K562 (cell line): ENCODE measurements around the gene CNTD1. TPM values are rescaled to one million over a fixed set of nuclear protein-coding genes. Genes with fewer than 3 reads are reported as not detected.

Experiments used
- CBX8 ChIP-seq: fragments of 200-600 bp; sonication (generic); IDR thresholded peaks from 2 replicates; pipeline ENCODE4 v1.6.1; 2012; ENCODE audit warnings: borderline replicate concordance, mixed run types, low read depth, mild to moderate bottlenecking, moderate library complexity, mixed read lengths, low read length, control low read depth, inconsistent platforms; ENCODE audit not compliant: poor library complexity, severe bottlenecking; ENCODE audit errors: extremely low read depth
- EGR1 ChIP-seq: fragments of 450-650 bp; conservative IDR thresholded peaks from 2 replicates; pipeline ENCODE4 v1.6.1; 2017; ENCODE audit warnings: mild to moderate bottlenecking
- ELF4 ChIP-seq: fragments of 450-650 bp; formaldehyde crosslinking; IDR thresholded peaks from 2 replicates; pipeline ENCODE4 v1.4.0; 2022; ENCODE audit warnings: missing genetic modification characterization
- EP400 ChIP-seq: fragments of 450-650 bp; IDR thresholded peaks from 2 replicates; pipeline ENCODE4 v1.6.1; 2017; ENCODE audit warnings: antibody characterized with exemption, mild to moderate bottlenecking, moderate library complexity
- GABPB2 ChIP-seq: fragments of 250-450 bp; sonication (Bioruptor Pico); conservative IDR thresholded peaks from 2 replicates; pipeline ENCODE4 v1.5.1; 2021; ENCODE audit warnings: mild to moderate bottlenecking
- HDAC2 ChIP-seq: fragments of 450-650 bp; IDR thresholded peaks from 2 replicates; pipeline ENCODE4 v1.6.1; 2016; ENCODE audit warnings: mild to moderate bottlenecking
- HDGF ChIP-seq: fragments of 450-650 bp; IDR thresholded peaks from 2 replicates; pipeline ENCODE4 v1.6.1; 2016
- KAT2B ChIP-seq: IDR thresholded peaks from one replicate; pipeline ENCODE4 v1.6.1; 2012; ENCODE audit warnings: low read depth, mild to moderate bottlenecking, control low read depth, inconsistent platforms, low read length, moderate library complexity
- MCM3 ChIP-seq: fragments of 450-650 bp; IDR thresholded peaks from 2 replicates; pipeline ENCODE4 v1.6.1; 2016
- NR2F6 ChIP-seq: fragments of 450-650 bp; formaldehyde crosslinking; IDR thresholded peaks from 2 replicates; pipeline ENCODE4 v1.4.0; 2020; ENCODE audit warnings: mild to moderate bottlenecking
- NUFIP1 ChIP-seq: fragments of 450-650 bp; IDR thresholded peaks from 2 replicates; pipeline ENCODE4 v1.6.1; 2018; ENCODE audit not compliant: partially characterized antibody
- RAD51 ChIP-seq: fragments of 450-650 bp; IDR thresholded peaks from 2 replicates; pipeline ENCODE4 v1.7.1; 2016; ENCODE audit warnings: low read depth, mild to moderate bottlenecking, borderline replicate concordance
- SIN3B ChIP-seq: fragments of 450-650 bp; IDR thresholded peaks from 2 replicates; pipeline ENCODE4 v1.6.1; 2017; ENCODE audit warnings: low read depth, mild to moderate bottlenecking, moderate library complexity
- SMAD4 ChIP-seq: fragments of 250-450 bp; sonication (Bioruptor Pico); conservative IDR thresholded peaks from 2 replicates; pipeline ENCODE4 v1.8.0; 2021; ENCODE audit warnings: inconsistent platforms, mild to moderate bottlenecking, moderate library complexity
- SNIP1 ChIP-seq: fragments of 450-650 bp; IDR thresholded peaks from 2 replicates; pipeline ENCODE4 v1.7.1; 2017; ENCODE audit warnings: low read depth, mild to moderate bottlenecking
- SREBF1 ChIP-seq: fragments of 150-350 bp; IDR thresholded peaks from 2 replicates; pipeline ENCODE4 v1.6.1; 2014; ENCODE audit warnings: antibody characterized with exemption, low read depth, low read length, borderline replicate concordance
- TAL1 ChIP-seq: fragments of 450-650 bp; IDR thresholded peaks from 2 replicates; pipeline ENCODE4 v1.6.1; 2016; ENCODE audit warnings: mild to moderate bottlenecking
- TARDBP ChIP-seq: fragments of 450-650 bp; IDR thresholded peaks from 2 replicates; pipeline ENCODE4 v1.6.1; 2016
- TBL1XR1 ChIP-seq, 2 experiments: IDR thresholded peaks; 2 replicates each; pipeline ENCODE4 v1.6.1; 2012; ENCODE audit warnings: improper control_type of control experiment in 2 of 2, low read length in 2 of 2, mild to moderate bottlenecking in 1 of 2
- TSC22D4 ChIP-seq: fragments of 450-650 bp; IDR thresholded peaks from 2 replicates; pipeline ENCODE4 v1.6.1; 2016; ENCODE audit warnings: missing genetic modification characterization, missing biosample characterization, control low read depth
- ZNF253 ChIP-seq: fragments of 250-450 bp; sonication (Bioruptor Pico); conservative IDR thresholded peaks from 2 replicates; pipeline ENCODE4 v1.6.1; 2021; ENCODE audit warnings: mild to moderate bottlenecking
- polyA plus RNA-seq, 8 experiments: library from polyadenylated mRNA; depleted of rRNA in 4 of 8; stranded (reverse) in 5 of 8; unstranded in 3 of 8; fragments of >200 nt; fragmentation: Nextera tagmentation in 2 of 8; fragmentation: Illumina TruSeq in 1 of 8; extraction: Ambion mirVana in 2 of 8; extraction: Trizol in 1 of 8; gene quantifications; 2 replicates each; pipeline versions ENCODE4 v1.2.1 to v1.2.3, GENCODE V29; 2011 to 2014; ENCODE audit warnings: inconsistent platforms in 1 of 8, missing spikeins in 1 of 8
- total RNA-seq, 7 experiments: library from RNA; depleted of rRNA in 6 of 7; stranded (reverse); fragments of >200 nt in 6 of 7; fragmentation: Illumina TruSeq in 2 of 7; extraction: Trizol in 2 of 7; gene quantifications; 2 replicates each; pipeline versions ENCODE4 v1.2.1 to v1.2.3, GENCODE V29; 2011 to 2021; ENCODE audit warnings: low replicate concordance in 1 of 7
- TF ChIP-seq, protein P1 (sequence below): fragments of 450-650 bp; formaldehyde crosslinking; IDR thresholded peaks from 2 replicates; pipeline ENCODE4 v1.4.0; 2022; ENCODE audit warnings: mild to moderate bottlenecking, moderate library complexity
- TF ChIP-seq, protein P2 (sequence below): fragments of 450-650 bp; formaldehyde crosslinking; IDR thresholded peaks from 2 replicates; pipeline ENCODE4 v1.4.0; 2020; ENCODE audit warnings: mild to moderate bottlenecking, mixed read lengths
- TF ChIP-seq, protein P3 (sequence below), 2 experiments: fragments of 450-650 bp in 1 of 2; sonication (generic) in 1 of 2; formaldehyde crosslinking; conservative IDR thresholded peaks; 2 replicates each; pipeline versions ENCODE4 v1.4.0 to v1.8.1; 2020 to 2022; ENCODE audit warnings: mild to moderate bottlenecking in 1 of 2, missing genetic modification reagents in 1 of 2
- TF ChIP-seq, protein P4 (sequence below): sonication (generic); formaldehyde crosslinking; IDR thresholded peaks from 2 replicates; pipeline ENCODE4 v1.8.1; 2023; ENCODE audit warnings: mild to moderate bottlenecking, missing genetic modification reagents, moderate library complexity

Gene CNTD1
- total and polyA plus RNA-seq, 9 of the 15 experiments (the other 6 are each of a cell fraction or from before 2014, with no cell fraction given) = 0.12 to 0.86 (median 0.41) TPM; not detected in 1

DNA sequence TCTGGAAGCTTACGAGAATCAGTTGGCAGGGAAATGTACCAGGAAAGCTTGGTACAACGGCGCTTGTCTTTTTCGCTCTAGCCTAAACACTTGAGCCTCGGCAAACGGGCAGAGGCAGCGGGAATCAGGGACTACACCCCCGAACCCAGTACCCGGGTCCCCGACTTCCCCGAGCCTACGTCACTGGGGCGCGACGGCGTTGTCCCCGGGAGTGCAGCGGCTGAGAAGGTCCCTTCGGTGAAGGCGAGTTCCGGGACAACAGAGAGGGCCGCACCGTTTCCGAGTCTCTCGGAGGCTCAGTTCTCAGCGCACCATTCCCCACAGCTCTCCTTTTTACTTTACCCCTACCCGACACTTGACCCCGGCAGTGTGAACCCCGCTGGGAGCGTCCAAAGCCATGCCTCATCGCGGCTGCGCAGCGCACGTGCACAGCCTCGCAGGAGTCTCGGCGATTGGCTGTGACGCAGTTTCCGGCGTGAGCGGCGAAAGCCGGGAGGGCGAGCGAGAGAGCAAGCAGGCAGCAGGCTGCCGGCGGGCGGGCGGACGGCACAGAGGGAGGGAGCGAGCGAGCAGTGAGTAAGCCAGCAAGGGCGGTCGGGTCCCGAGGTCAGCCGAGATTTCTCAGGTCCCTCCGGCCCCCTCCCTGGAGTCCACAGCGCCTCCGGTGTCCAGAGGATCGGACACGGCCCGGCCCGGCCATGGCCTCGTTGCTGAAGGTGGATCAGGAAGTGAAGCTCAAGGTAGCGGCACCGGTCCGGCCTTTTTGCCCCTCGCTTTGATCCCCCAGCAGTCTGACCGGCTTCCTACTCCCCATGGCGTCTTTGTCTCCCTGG lies 34.5 kb downstream of the CNTD1 start, which contains the start of gene PSME3 (continued):
- TF ChIP-seq GABPB2 (CRISPR knock-in tag) = no peak
- no peak for TF ChIP-seq MCM3
- TF ChIP-seq ELF4 = 0 out of 2 replicates have a peak, but pooled peaks have one; percentile 22
- TF ChIP-seq EP400 = peak; percentile 100
- TF ChIP-seq, protein P1, sequence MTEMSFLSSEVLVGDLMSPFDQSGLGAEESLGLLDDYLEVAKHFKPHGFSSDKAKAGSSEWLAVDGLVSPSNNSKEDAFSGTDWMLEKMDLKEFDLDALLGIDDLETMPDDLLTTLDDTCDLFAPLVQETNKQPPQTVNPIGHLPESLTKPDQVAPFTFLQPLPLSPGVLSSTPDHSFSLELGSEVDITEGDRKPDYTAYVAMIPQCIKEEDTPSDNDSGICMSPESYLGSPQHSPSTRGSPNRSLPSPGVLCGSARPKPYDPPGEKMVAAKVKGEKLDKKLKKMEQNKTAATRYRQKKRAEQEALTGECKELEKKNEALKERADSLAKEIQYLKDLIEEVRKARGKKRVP = no peak
- 0 out of 2 replicates have a peak, but pooled peaks have one; percentile 14 for TF ChIP-seq TARDBP
- TF ChIP-seq, protein P2, sequence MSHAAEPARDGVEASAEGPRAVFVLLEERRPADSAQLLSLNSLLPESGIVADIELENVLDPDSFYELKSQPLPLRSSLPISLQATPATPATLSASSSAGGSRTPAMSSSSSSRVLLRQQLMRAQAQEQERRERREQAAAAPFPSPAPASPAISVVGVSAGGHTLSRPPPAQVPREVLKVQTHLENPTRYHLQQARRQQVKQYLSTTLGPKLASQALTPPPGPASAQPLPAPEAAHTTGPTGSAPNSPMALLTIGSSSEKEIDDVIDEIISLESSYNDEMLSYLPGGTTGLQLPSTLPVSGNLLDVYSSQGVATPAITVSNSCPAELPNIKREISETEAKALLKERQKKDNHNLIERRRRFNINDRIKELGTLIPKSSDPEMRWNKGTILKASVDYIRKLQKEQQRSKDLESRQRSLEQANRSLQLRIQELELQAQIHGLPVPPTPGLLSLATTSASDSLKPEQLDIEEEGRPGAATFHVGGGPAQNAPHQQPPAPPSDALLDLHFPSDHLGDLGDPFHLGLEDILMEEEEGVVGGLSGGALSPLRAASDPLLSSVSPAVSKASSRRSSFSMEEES (CRISPR knock-in tag) = no peak
- TF ChIP-seq HDAC2 = peak; percentile 100
- no peak for TF ChIP-seq SNIP1
- TF ChIP-seq TAL1 = no peak
- TF ChIP-seq TSC22D4 (tag) = no peak
- TF ChIP-seq NUFIP1 = no peak
- no peak for TF ChIP-seq KAT2B
- TF ChIP-seq TBL1XR1 (IDR thresholded peaks at IDR 0.05; ENCODE audit: low read length in 2 of 2) = peak in 1 of 2 experiments; percentile 61; a peak in 2 of 4 replicates
- no peak for TF ChIP-seq NR2F6 (CRISPR knock-in tag)
- TF ChIP-seq RAD51 = 0 out of 2 replicates have a peak, but pooled peaks have one; percentile 35
- TF ChIP-seq SMAD4 = 0 out of 2 replicates have a peak, but pooled peaks have one; percentile 37
- TF ChIP-seq, protein P3, sequence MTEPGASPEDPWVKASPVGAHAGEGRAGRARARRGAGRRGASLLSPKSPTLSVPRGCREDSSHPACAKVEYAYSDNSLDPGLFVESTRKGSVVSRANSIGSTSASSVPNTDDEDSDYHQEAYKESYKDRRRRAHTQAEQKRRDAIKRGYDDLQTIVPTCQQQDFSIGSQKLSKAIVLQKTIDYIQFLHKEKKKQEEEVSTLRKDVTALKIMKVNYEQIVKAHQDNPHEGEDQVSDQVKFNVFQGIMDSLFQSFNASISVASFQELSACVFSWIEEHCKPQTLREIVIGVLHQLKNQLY (CRISPR knock-in tag; conservative IDR thresholded peaks at IDR 0.05) = 0 out of 4 replicates have a peak, but pooled peaks of 1 of the 2 experiments have one; percentile 62
- TF ChIP-seq SREBF1 = no peak
- no peak for TF ChIP-seq HDGF
- peak; percentile 96 for TF ChIP-seq SIN3B
- TF ChIP-seq, protein P4, sequence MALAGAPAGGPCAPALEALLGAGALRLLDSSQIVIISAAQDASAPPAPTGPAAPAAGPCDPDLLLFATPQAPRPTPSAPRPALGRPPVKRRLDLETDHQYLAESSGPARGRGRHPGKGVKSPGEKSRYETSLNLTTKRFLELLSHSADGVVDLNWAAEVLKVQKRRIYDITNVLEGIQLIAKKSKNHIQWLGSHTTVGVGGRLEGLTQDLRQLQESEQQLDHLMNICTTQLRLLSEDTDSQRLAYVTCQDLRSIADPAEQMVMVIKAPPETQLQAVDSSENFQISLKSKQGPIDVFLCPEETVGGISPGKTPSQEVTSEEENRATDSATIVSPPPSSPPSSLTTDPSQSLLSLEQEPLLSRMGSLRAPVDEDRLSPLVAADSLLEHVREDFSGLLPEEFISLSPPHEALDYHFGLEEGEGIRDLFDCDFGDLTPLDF (CRISPR knock-in tag) = no peak; the same call in 1 of the 2 replicates
- TF ChIP-seq ZNF253 (CRISPR knock-in tag) = no peak
- no peak; the same call in 1 of the 2 replicates for TF ChIP-seq EGR1
- TF ChIP-seq CBX8 = no peak
